ENCODE measurements around the gene SNRPD3.

DNA sequence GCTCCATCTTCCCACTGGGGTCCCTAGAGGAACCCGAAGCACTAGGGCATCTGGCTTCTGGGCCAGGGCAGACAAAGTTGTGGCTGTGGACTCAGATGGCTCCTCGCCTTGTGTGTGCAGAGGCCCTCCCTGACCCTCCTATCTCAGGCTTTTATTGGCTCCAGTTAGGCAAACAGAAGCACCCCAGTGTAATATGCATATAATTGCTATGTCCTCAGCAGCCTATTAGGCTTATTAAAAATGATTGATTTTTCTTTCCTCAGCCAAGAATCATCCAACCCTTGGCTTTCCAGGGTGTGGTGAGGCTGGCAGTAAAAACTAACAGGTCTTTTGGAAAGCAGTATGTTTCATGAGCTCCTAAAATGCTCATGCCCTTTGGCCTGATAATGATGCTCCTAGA lies 38.4 kb upstream of the SNRPD3 start:
- TF ChIP-seq, protein P1, sequence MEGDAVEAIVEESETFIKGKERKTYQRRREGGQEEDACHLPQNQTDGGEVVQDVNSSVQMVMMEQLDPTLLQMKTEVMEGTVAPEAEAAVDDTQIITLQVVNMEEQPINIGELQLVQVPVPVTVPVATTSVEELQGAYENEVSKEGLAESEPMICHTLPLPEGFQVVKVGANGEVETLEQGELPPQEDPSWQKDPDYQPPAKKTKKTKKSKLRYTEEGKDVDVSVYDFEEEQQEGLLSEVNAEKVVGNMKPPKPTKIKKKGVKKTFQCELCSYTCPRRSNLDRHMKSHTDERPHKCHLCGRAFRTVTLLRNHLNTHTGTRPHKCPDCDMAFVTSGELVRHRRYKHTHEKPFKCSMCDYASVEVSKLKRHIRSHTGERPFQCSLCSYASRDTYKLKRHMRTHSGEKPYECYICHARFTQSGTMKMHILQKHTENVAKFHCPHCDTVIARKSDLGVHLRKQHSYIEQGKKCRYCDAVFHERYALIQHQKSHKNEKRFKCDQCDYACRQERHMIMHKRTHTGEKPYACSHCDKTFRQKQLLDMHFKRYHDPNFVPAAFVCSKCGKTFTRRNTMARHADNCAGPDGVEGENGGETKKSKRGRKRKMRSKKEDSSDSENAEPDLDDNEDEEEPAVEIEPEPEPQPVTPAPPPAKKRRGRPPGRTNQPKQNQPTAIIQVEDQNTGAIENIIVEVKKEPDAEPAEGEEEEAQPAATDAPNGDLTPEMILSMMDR (IDR thresholded peaks at IDR 0.05; ENCODE audit: low read depth, low read length), result no peak
- no peak for TF ChIP-seq EZH2phosphoT487 (IDR thresholded peaks at IDR 0.05; ENCODE audit: low read depth)
